Erythroblast (primary cell): ENCODE data around the gene FERMT3.

Source experiments
- GATA1 ChIP-seq: IDR thresholded peaks from 2 replicates; pipeline ENCODE4 v1.6.1; 2011; ENCODE audit warnings: low read depth, mild to moderate bottlenecking, control low read depth, low read length, moderate library complexity
- POLR2A ChIP-seq: IDR thresholded peaks from 2 replicates; pipeline ENCODE4 v1.6.1; 2011; ENCODE audit warnings: mild to moderate bottlenecking, low read length

GRCh38 chr11:64243236-64243854 lies 36.8 kb downstream of the FERMT3 start:
- TF ChIP-seq POLR2A = no peak
- no peak for TF ChIP-seq GATA1
